Astrocyte of the spinal cord (primary cell): ENCODE data around the gene GSTM4.
"Not testable (repeated sequence)": the region's sequence is repeated elsewhere in the genome, so short reads cannot be mapped to it uniquely, and the experiment has no call there.

Experiments used
- DNase-seq: peaks from one replicate; pipeline ENCODE4 v3.0.0; 2011; ENCODE audit warnings: low read depth, low spot score
- H3K4me3 ChIP-seq: 2 replicates; pipeline ENCODE4 v1.5.1; 2011; ENCODE audit warnings: low read depth, mild to moderate bottlenecking, low read length, moderate library complexity
- CTCF ChIP-seq: IDR thresholded peaks from 2 replicates; pipeline ENCODE4 v1.5.1; 2012; ENCODE audit warnings: low read depth, mild to moderate bottlenecking, low read length, inconsistent platforms
- in situ Hi-C: cut with HindIII; loops from 2 replicates; pipeline ENCODE4 v1.10.0; 2017; ENCODE audit warnings: low sequenced_read_pairs

Gene GSTM4

GRCh38 chr1:109705411-109705810 is 49.5 kb downstream of the GSTM4 start:
- DNase-seq, result no peak
- H3K4me3 ChIP-seq, result no peak overlapping the region
- no peak for TF ChIP-seq CTCF
- in situ Hi-C loops, result no loop called here

GRCh38 chr1:109708949-109709348 is 53.0 kb downstream of the GSTM4 start:
- DNase-seq, in situ Hi-C loops, H3K4me3 ChIP-seq: not testable (repeated sequence)

- in situ Hi-C loops, H3K4me3 ChIP-seq, DNase-seq: not testable (repeated sequence)
These were observed 53.9 kb downstream of the GSTM4 start for GRCh38 chr1:109709822-109710221.
